HepG2 (cell line): ENCODE data around the gene TMEM63B. TPM values are rescaled to one million over a fixed set of nuclear protein-coding genes. Genes with fewer than 3 reads are reported as not detected.
"Not testable (repeated sequence)": the region's sequence is repeated elsewhere in the genome, so short reads cannot be mapped to it uniquely, and the experiment has no call there.

Source experiments
- ATAC-seq: fragments of 200-7000 bp; cut with Tn5 transposase; 3 replicates; pipeline ENCODE4 v1.9.1; 2020; ENCODE audit warnings: mild to moderate bottlenecking, moderate library complexity
- BruUV-seq: library from RNA; stranded (reverse); fragments of 400-500 nt; replicated peaks from 2 replicates; lab custom pipeline; 2021; lab: Mats Ljungman, UMichigan
- CTCF ChIA-PET: fragments of 300-600 bp; formaldehyde crosslinking; extraction: SDS; loops from one replicate; lab custom pipeline; 2021; ENCODE audit warnings: low total read pairs, inconsistent platforms, low intra/inter-chr PET ratio; lab: Yijun Ruan, JAX
- POLR2A ChIA-PET: fragments of 350-600 bp; sonication (Branson Sonifier 250); formaldehyde crosslinking; loops from one replicate; lab custom pipeline; 2020; ENCODE audit warnings: antibody characterized with exemption, inconsistent platforms; lab: Yijun Ruan, JAX
- DNase-seq: peaks from one replicate; pipeline ENCODE4 v3.0.0-alpha.2; 2015; ENCODE audit warnings: low spot score
- FAIRE-seq: peaks from 3 replicates; lab custom pipeline; 2011; peaks lifted over from hg19 to GRCh38; lab: Jason Lieb, UNC
- H2AFZ ChIP-seq: one replicate; pipeline ENCODE4 v1.6.1; 2011; ENCODE audit warnings: low read length, inconsistent platforms
- H3K27ac ChIP-seq: fragments of 300-600 bp; 3 replicates; pipeline ENCODE4 v1.8.0; 2011; ENCODE audit warnings: mixed run types, mild to moderate bottlenecking, mixed read lengths, low read length, inconsistent platforms; ENCODE audit not compliant: insufficient read depth; ENCODE audit errors: extremely low read length
- H3K27me3 ChIP-seq, 2 experiments: fragments of 200-600 bp in 1 of 2; 2 replicates in 1 of 2; 3 replicates in 1 of 2; pipeline versions ENCODE4 v1.6.0 to v1.8.0; 2011; ENCODE audit warnings: low read length in 2 of 2, mild to moderate bottlenecking in 2 of 2, moderate library complexity in 2 of 2, inconsistent platforms in 1 of 2; ENCODE audit not compliant: insufficient read depth in 2 of 2, control insufficient read depth in 1 of 2
- H3K36me3 ChIP-seq, 2 experiments: fragments of 200-600 bp in 1 of 2; replicated peaks in 1 of 2; 2 replicates in 1 of 2; 3 replicates in 1 of 2; pipeline versions ENCODE4 v1.5.1 to v1.8.0; 2011; ENCODE audit warnings: low read length in 2 of 2, inconsistent platforms in 1 of 2; ENCODE audit not compliant: insufficient read depth in 2 of 2, control insufficient read depth in 1 of 2
- H3K4me1 ChIP-seq: 2 replicates; pipeline ENCODE4 v1.5.1; 2012; ENCODE audit warnings: low read length, inconsistent platforms; ENCODE audit not compliant: insufficient read depth
- H3K4me2 ChIP-seq: 2 replicates; pipeline ENCODE4 v1.6.0; 2011; ENCODE audit warnings: low read depth, low read length, inconsistent platforms
- H3K4me3 ChIP-seq, 3 experiments: fragments of 200-600 bp in 1 of 3; sonication (generic), shearing (Covaris generic) in 1 of 3; replicated peaks in 1 of 3; 2 replicates each; pipeline ENCODE4 v1.5.1; 2011 to 2016; ENCODE audit warnings: low read length in 3 of 3, inconsistent platforms in 2 of 3, low read depth in 2 of 3, mild to moderate bottlenecking in 2 of 3, control low read depth in 1 of 3, mixed read lengths in 1 of 3; ENCODE audit not compliant: insufficient read depth in 1 of 3
- H3K79me2 ChIP-seq: one replicate; pipeline ENCODE4 v1.6.1; 2011; ENCODE audit warnings: low read length, inconsistent platforms; ENCODE audit not compliant: insufficient read depth
- H3K9ac ChIP-seq: 2 replicates; pipeline ENCODE4 v1.6.0; 2011; ENCODE audit warnings: mild to moderate bottlenecking, low read depth, low read length, inconsistent platforms; ENCODE audit not compliant: insufficient read depth
- H3K9me3 ChIP-seq: 2 replicates; pipeline ENCODE4 v1.5.1; 2012; ENCODE audit warnings: mild to moderate bottlenecking, low read length
- H4K20me1 ChIP-seq: 2 replicates; pipeline ENCODE4 v1.6.0; 2011; ENCODE audit warnings: inconsistent platforms, mild to moderate bottlenecking, low read length, moderate library complexity; ENCODE audit not compliant: insufficient read depth
- HNRNPLL ChIP-seq: fragments of 200-400 bp; formaldehyde crosslinking; IDR thresholded peaks from 2 replicates; pipeline ENCODE4 v1.6.1; 2017; ENCODE audit warnings: mild to moderate bottlenecking, low read depth, low read length; ENCODE audit not compliant: poor library complexity, severe bottlenecking
- ZNF180 ChIP-seq: sonication (generic); formaldehyde crosslinking; IDR thresholded peaks from 2 replicates; pipeline ENCODE4 v1.4.0; 2020; ENCODE audit warnings: low read depth, missing genetic modification reagents, borderline replicate concordance
- ZNF670 ChIP-seq: sonication (generic); formaldehyde crosslinking; IDR thresholded peaks from 2 replicates; pipeline ENCODE4 v1.8.0; 2022; ENCODE audit warnings: mild to moderate bottlenecking, missing genetic modification reagents, borderline replicate concordance
- ZNF674 ChIP-seq: sonication (generic); formaldehyde crosslinking; IDR thresholded peaks from 2 replicates; pipeline ENCODE4 v1.5.0; 2020; ENCODE audit warnings: low read depth, mild to moderate bottlenecking, missing genetic modification reagents
- WGBS: methylation state at CpG from one replicate; pipeline ENCODE4 v1.1.6; 2017; ENCODE audit warnings: low lambda C conversion rate; 5-methylcytosine and 5-hydroxymethylcytosine counted together
- in situ Hi-C: cut with HindIII; loops from 2 replicates; pipeline ENCODE4 v1.10.0; 2017; ENCODE audit warnings: low pct_unique_long_range_greater_than_20kb; ENCODE audit not compliant: extremely low pct_ligation_motif_present
- intact Hi-C: fragments of 100-400 bp; cut with micrococcal nuclease; formaldehyde crosslinking; loops from one replicate; pipeline ENCODE4 v1.10.0; 2022; ENCODE audit not compliant: unreplicated experiment
- polyA plus RNA-seq, 8 experiments: library from polyadenylated mRNA; depleted of rRNA in 3 of 8; stranded (reverse) in 7 of 8; unstranded in 1 of 8; fragments of >200 nt; fragmentation: Illumina TruSeq in 4 of 8; extraction: Trizol in 4 of 8; gene quantifications; 2 replicates each; pipeline versions ENCODE4 v1.2.1 to v1.2.3, GENCODE V29; 2011 to 2016; ENCODE audit warnings: low read depth in 4 of 8, missing spikeins in 1 of 8, mixed read lengths in 1 of 8; ENCODE audit not compliant: insufficient read depth in 1 of 8
- total RNA-seq, 5 experiments: library from RNA; depleted of rRNA; stranded (reverse); fragments of >200 nt; fragmentation: Illumina TruSeq; extraction: Trizol; gene quantifications; 2 replicates each; pipeline ENCODE4 v1.2.3, GENCODE V29; 2016; ENCODE audit warnings: low read depth in 1 of 5
- TF ChIP-seq, protein P1 (sequence below): IDR thresholded peaks from 2 replicates; pipeline ENCODE4 v1.4.0; 2020; ENCODE audit warnings: mild to moderate bottlenecking, missing genetic modification reagents
- TF ChIP-seq, protein P2 (sequence below): sonication (generic); formaldehyde crosslinking; IDR thresholded peaks from 2 replicates; pipeline ENCODE4 v1.4.0; 2020; ENCODE audit warnings: missing genetic modification reagents
- TF ChIP-seq, protein P3 (sequence below): sonication (generic); formaldehyde crosslinking; IDR thresholded peaks from 2 replicates; pipeline ENCODE4 v1.4.0; 2020; ENCODE audit warnings: missing genetic modification reagents

The TMEM63B gene
- total and polyA plus RNA-seq, 2 of the 13 experiments (the other 11 are each of a cell fraction or from before 2014, with no cell fraction given) = 27.4 to 75.8 TPM

DNA sequence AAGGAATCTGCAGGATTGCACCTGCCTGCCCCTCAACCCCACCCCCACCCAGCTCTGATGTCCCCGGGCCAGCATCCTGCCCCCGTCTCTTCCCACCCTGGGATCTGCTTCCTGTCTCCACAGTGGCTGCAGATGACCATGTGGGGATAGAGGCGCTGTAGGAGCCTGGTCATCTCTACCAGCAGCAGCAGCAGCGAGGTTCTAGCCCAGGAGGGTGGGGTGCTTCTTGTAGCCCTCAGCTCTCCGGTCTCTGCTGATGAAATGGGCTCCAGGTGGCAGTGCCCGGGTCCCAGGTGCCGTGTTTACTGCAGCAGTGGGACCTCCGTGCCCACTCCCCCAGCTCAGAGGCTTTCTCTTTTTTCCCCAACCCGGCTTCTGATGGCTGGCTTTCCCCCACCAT, 56.4 kb downstream of the TMEM63B start:
- 22% methylated on average over 6 of the region's 9 CpGs for WGBS
- ChIA-PET POLR2A (interaction anchor here (1.2 to 1.7 kb wide), 2 partner anchors 9 to 62 kb away, joined by 3 to 4 read pairs; partner anchors contain the start of gene HSP90AB1), CTCF (no interaction called here)
- ATAC-seq (peak; percentile 27; the same call in 2 of the 3 replicates), FAIRE-seq (no peak), DNase-seq (no peak)
- H3K4me3 ChIP-seq = no peak overlapping the region
- no peaks in the 10 kb centered on the region for H3K9me3 ChIP-seq
- H3K4me2 ChIP-seq = no peak overlapping the region
- TF ChIP-seq ZNF180 (CRISPR knock-in tag) (no peak), ZNF670 (no peak), ZNF674 (CRISPR knock-in tag) (no peak), HNRNPLL (no peak)
- TF ChIP-seq, protein P1, sequence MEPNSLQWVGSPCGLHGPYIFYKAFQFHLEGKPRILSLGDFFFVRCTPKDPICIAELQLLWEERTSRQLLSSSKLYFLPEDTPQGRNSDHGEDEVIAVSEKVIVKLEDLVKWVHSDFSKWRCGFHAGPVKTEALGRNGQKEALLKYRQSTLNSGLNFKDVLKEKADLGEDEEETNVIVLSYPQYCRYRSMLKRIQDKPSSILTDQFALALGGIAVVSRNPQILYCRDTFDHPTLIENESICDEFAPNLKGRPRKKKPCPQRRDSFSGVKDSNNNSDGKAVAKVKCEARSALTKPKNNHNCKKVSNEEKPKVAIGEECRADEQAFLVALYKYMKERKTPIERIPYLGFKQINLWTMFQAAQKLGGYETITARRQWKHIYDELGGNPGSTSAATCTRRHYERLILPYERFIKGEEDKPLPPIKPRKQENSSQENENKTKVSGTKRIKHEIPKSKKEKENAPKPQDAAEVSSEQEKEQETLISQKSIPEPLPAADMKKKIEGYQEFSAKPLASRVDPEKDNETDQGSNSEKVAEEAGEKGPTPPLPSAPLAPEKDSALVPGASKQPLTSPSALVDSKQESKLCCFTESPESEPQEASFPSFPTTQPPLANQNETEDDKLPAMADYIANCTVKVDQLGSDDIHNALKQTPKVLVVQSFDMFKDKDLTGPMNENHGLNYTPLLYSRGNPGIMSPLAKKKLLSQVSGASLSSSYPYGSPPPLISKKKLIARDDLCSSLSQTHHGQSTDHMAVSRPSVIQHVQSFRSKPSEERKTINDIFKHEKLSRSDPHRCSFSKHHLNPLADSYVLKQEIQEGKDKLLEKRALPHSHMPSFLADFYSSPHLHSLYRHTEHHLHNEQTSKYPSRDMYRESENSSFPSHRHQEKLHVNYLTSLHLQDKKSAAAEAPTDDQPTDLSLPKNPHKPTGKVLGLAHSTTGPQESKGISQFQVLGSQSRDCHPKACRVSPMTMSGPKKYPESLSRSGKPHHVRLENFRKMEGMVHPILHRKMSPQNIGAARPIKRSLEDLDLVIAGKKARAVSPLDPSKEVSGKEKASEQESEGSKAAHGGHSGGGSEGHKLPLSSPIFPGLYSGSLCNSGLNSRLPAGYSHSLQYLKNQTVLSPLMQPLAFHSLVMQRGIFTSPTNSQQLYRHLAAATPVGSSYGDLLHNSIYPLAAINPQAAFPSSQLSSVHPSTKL (CRISPR knock-in tag) = no peak
- TF ChIP-seq, protein P2, sequence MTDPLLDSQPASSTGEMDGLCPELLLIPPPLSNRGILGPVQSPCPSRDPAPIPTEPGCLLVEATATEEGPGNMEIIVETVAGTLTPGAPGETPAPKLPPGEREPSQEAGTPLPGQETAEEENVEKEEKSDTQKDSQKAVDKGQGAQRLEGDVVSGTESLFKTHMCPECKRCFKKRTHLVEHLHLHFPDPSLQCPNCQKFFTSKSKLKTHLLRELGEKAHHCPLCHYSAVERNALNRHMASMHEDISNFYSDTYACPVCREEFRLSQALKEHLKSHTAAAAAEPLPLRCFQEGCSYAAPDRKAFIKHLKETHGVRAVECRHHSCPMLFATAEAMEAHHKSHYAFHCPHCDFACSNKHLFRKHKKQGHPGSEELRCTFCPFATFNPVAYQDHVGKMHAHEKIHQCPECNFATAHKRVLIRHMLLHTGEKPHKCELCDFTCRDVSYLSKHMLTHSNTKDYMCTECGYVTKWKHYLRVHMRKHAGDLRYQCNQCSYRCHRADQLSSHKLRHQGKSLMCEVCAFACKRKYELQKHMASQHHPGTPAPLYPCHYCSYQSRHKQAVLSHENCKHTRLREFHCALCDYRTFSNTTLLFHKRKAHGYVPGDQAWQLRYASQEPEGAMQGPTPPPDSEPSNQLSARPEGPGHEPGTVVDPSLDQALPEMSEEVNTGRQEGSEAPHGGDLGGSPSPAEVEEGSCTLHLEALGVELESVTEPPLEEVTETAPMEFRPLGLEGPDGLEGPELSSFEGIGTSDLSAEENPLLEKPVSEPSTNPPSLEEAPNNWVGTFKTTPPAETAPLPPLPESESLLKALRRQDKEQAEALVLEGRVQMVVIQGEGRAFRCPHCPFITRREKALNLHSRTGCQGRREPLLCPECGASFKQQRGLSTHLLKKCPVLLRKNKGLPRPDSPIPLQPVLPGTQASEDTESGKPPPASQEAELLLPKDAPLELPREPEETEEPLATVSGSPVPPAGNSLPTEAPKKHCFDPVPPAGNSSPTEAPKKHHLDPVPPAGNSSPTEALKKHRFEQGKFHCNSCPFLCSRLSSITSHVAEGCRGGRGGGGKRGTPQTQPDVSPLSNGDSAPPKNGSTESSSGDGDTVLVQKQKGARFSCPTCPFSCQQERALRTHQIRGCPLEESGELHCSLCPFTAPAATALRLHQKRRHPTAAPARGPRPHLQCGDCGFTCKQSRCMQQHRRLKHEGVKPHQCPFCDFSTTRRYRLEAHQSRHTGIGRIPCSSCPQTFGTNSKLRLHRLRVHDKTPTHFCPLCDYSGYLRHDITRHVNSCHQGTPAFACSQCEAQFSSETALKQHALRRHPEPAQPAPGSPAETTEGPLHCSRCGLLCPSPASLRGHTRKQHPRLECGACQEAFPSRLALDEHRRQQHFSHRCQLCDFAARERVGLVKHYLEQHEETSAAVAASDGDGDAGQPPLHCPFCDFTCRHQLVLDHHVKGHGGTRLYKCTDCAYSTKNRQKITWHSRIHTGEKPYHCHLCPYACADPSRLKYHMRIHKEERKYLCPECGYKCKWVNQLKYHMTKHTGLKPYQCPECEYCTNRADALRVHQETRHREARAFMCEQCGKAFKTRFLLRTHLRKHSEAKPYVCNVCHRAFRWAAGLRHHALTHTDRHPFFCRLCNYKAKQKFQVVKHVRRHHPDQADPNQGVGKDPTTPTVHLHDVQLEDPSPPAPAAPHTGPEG (CRISPR knock-in tag) = no peak
- TF ChIP-seq, protein P3, sequence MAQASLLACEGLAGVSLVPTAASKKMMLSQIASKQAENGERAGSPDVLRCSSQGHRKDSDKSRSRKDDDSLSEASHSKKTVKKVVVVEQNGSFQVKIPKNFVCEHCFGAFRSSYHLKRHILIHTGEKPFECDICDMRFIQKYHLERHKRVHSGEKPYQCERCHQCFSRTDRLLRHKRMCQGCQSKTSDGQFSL = no peak
- H3K36me3 ChIP-seq = no peaks in the 10 kb centered on the region
- no peaks in the 10 kb centered on the region for H3K79me2 ChIP-seq
- no peaks in the 10 kb centered on the region for H4K20me1 ChIP-seq
- BruUV-seq = no TSS peak
- H3K27me3 ChIP-seq = peaks cover 0 to 4% of the 10 kb centered on the region in 2 experiments; a peak in 3 of 5 replicates
- intact Hi-C loops = no loop called here
- H2AFZ ChIP-seq = no peak overlapping the region
- no peak overlapping the region for H3K27ac ChIP-seq
- peaks cover 63% of the 10 kb centered on the region for H3K4me1 ChIP-seq
- no peak overlapping the region for H3K9ac ChIP-seq
- in situ Hi-C loops = no loop called here

DNA sequence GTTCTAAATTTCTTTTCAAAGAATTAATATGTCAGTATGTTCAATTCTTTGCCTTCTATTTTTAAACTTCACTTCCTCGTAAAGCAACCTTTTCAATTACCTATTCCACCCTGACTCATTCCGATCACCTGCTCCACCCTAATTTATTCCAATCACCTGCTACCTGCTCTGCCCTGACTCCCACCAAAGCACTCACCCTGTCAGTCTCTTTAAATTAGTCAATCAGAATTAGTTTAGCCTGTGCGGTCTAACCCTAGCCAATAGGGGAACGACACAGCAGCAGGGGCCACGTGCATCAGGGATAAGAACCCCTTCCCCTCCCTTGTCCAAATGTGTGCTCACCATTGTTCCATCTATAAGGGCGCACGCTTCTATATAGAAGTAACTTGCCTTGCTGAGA, 58.0 kb downstream of the TMEM63B start:
- ATAC-seq, DNase-seq, H3K9me3 ChIP-seq, H3K4me2 ChIP-seq, CTCF ChIA-PET, H3K79me2 ChIP-seq, H3K9ac ChIP-seq, H2AFZ ChIP-seq, FAIRE-seq, H3K36me3 ChIP-seq, H3K27me3 ChIP-seq, BruUV-seq, H3K4me3 ChIP-seq, intact Hi-C loops, H3K27ac ChIP-seq, in situ Hi-C loops, H4K20me1 ChIP-seq: not testable (repeated sequence)
- POLR2A ChIA-PET = interaction anchor here (1.3 to 2.3 kb wide), 2 partner anchors 34 to 61 kb away, joined by 6 to 10 read pairs; partner anchors contain the start of gene HSP90AB1
- WGBS = 63% methylated on average over 7 of the region's 7 CpGs
- peaks cover 59% of the 10 kb centered on the region for H3K4me1 ChIP-seq
